WTC11 (cell line): ENCODE data around the gene MDM4.

Source experiments
- ATF6 ChIP-seq: sonication (generic); formaldehyde crosslinking; IDR thresholded peaks from 2 replicates; pipeline ENCODE4 v1.8.1; 2023; ENCODE audit warnings: mild to moderate bottlenecking, missing genetic modification reagents
- CREM ChIP-seq: sonication (generic); formaldehyde crosslinking; IDR thresholded peaks from 2 replicates; pipeline ENCODE4 v1.8.1; 2022; ENCODE audit warnings: mild to moderate bottlenecking, missing genetic modification reagents, moderate library complexity
- CTCF ChIP-seq: fragments of 200-600 bp; IDR thresholded peaks from 2 replicates; pipeline ENCODE4 v1.8.0; 2022; ENCODE audit warnings: antibody characterized with exemption
- E2F1 ChIP-seq: sonication (generic); formaldehyde crosslinking; IDR thresholded peaks from 2 replicates; pipeline ENCODE4 v1.8.0; 2022; ENCODE audit warnings: mild to moderate bottlenecking, missing genetic modification reagents
- USF2 ChIP-seq: sonication (generic); formaldehyde crosslinking; IDR thresholded peaks from 2 replicates; pipeline ENCODE4 v1.8.1; 2023; ENCODE audit warnings: mild to moderate bottlenecking, missing genetic modification reagents, moderate library complexity

GRCh38 chr1:204502241-204502640 lies 14.0 kb upstream of the MDM4 start:
- no peak for TF ChIP-seq CTCF
- no peak for TF ChIP-seq CREM (CRISPR knock-in tag)
- TF ChIP-seq E2F1 (CRISPR knock-in tag), result no peak
- TF ChIP-seq ATF6 (CRISPR knock-in tag), result no peak
- no peak for TF ChIP-seq USF2 (CRISPR knock-in tag)
